ENCODE measurements around the gene VAMP3.

Gene VAMP3

GRCh38 chr1:7810395-7810794 lies 39.3 kb downstream of the VAMP3 start:
- DNase-seq: peak in 5 of 56 donors; percentile 3 to 30 (median 9)

GRCh38 chr1:7811476-7811875 lies 40.4 kb downstream of the VAMP3 start:
- DNase-seq: no peak

GRCh38 chr1:7813677-7814373 lies 42.7 kb downstream of the VAMP3 start:
- no peak for DNase-seq

GRCh38 chr1:7821282-7821681 lies 50.2 kb downstream of the VAMP3 start:
- DNase-seq: no peak

GRCh38 chr1:7824701-7825100 lies 53.6 kb downstream of the VAMP3 start:
- no peak for DNase-seq

GRCh38 chr1:7826363-7826762 lies 55.3 kb downstream of the VAMP3 start:
- DNase-seq: no peak

GRCh38 chr1:7827126-7827955 lies 56.2 kb downstream of the VAMP3 start:
- peak in 2 of 56 donors; percentile 2 to 14 for DNase-seq
